Activated naive CD8-positive, alpha-beta T cell treated with anti-CD3 and anti-CD28 coated beads, Interleukin-2, amount 10 ng/mL, durations not matched to agents 7 days and 5 days (primary cell): ENCODE results near the gene LDHAL6B. TPM values are rescaled to one million over a fixed set of nuclear protein-coding genes. Genes with fewer than 3 reads are reported as not detected.

Experiments
- ATAC-seq: fragments of 150-1000 bp; cut with Tn5 transposase; one replicate; pipeline ENCODE4 v1.10.0; 2021; ENCODE audit warnings: low read depth, moderate library complexity
- POLR2A ChIA-PET: fragments of 350-600 bp; sonication (Branson Sonifier 250); formaldehyde crosslinking; loops from one replicate; lab custom pipeline; 2021; ENCODE audit warnings: antibody characterized with exemption; lab: Charles Lee
- DNase-seq: peaks from one replicate; pipeline ENCODE4 v3.0.0; 2021
- H3K27ac Mint-ChIP-seq: one replicate; pipeline ENCODE4 v1.8.0; 2022; ENCODE audit warnings: mild to moderate bottlenecking, mixed read lengths
- H3K27me3 Mint-ChIP-seq: one replicate; pipeline ENCODE4 v1.8.0; 2022; ENCODE audit warnings: mild to moderate bottlenecking, moderate library complexity, mixed read lengths
- H3K36me3 Mint-ChIP-seq: one replicate; pipeline ENCODE4 v1.8.0; 2021; ENCODE audit warnings: mild to moderate bottlenecking, mixed read lengths
- H3K4me1 Mint-ChIP-seq: one replicate; pipeline ENCODE4 v1.8.0; 2021; ENCODE audit warnings: mixed read lengths
- H3K4me3 Mint-ChIP-seq: one replicate; pipeline ENCODE4 v1.8.0; 2022; ENCODE audit warnings: mild to moderate bottlenecking, moderate library complexity, mixed read lengths
- H3K9me3 Mint-ChIP-seq: one replicate; pipeline ENCODE4 v1.8.0; 2021; ENCODE audit warnings: mixed read lengths
- total RNA-seq, 2 experiments: library from RNA; stranded (reverse); gene quantifications; one replicate each; pipeline ENCODE4 v1.2.3, GENCODE V29; 2021

LDHAL6B gene
- total RNA-seq, 2 experiments from 2014 or later: not detected

DNA sequence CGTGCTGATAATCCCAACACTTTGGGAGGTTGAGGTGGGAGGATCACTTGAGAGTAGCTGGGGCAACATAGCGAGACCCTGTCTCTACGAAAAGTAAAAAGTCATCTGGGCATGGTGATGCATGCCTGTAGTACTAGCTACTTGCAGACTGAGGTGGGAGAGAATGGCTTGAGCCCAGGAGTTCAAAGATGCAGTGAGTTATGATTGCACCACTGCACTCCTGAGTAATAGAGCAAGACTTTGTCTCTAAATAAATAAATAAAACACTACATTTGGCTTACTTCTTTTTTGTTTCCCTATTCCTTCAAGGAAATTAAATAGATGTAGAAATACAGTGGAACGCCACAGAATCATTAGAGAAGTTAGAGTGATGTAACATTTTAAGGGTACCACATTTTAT, 20.1 kb upstream of the LDHAL6B start:
- H3K27me3 Mint-ChIP-seq: no peaks in the 10 kb centered on the region
- POLR2A ChIA-PET: no interaction called here
- DNase-seq (no peak), ATAC-seq (no peak)
- no peak overlapping the region for H3K27ac Mint-ChIP-seq
- peaks cover 56% of the 10 kb centered on the region for H3K36me3 Mint-ChIP-seq
- H3K4me3 Mint-ChIP-seq: no peak overlapping the region
- peaks cover 17% of the 10 kb centered on the region for H3K9me3 Mint-ChIP-seq
- H3K4me1 Mint-ChIP-seq: no peaks in the 10 kb centered on the region

DNA sequence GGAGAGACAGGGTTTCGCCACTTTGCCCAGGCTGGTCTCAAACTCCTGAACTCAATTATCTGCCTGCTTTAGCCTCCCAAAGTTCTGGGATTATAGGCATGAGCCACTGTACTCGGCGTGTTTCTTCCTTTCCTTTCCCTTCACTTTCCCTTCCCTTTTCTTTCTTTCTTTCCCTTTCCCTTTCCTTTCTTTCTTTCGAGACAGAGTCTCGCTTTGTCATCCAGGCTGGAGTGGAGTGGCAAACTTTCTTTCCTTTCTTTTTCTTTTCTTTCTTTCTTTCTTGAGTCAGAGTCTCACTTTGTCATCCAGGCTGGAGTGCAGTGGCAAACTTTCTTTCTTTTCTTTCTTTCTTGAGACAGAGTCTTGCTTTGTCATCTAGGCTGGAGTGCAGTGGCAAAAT, 17.4 kb upstream of the LDHAL6B start:
- Mint-ChIP-seq H3K4me3 (no peak overlapping the region), H3K27me3 (no peaks in the 10 kb centered on the region), H3K36me3 (peaks cover 53% of the 10 kb centered on the region), H3K9me3 (peaks cover 3% of the 10 kb centered on the region), H3K27ac (no peak overlapping the region), H3K4me1 (no peaks in the 10 kb centered on the region)
- POLR2A ChIA-PET: no interaction called here
- DNase-seq (no peak), ATAC-seq (no peak)

DNA sequence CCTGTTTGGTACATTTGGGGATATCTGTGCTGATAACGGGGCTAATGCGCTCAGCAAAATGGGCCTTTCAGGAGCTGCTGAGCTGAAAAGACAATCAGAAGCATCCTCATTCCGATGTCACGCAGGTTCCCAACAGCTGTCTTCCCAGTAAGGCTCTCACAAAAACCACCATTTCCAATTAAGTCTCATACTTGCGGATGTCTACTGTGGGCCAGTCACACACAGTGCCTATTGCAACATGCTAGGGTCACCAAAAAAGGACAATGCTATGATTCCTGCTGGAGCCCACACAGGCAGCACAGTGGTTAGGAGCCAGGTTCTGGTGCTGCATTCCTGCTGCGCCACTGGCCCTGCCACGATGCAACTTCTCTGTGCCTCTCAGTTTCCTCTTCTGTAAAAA, 16.4 kb upstream of the LDHAL6B start:
- Mint-ChIP-seq H3K27me3 (no peaks in the 10 kb centered on the region), H3K4me1 (peaks cover 5% of the 10 kb centered on the region), H3K4me3 (no peak overlapping the region), H3K27ac (no peak overlapping the region), H3K9me3 (no peaks in the 10 kb centered on the region), H3K36me3 (peaks cover 53% of the 10 kb centered on the region)
- ATAC-seq (no peak), DNase-seq (no peak)
- POLR2A ChIA-PET: no interaction called here

GRCh38 chr15:59191855-59192237, 14.8 kb upstream of the LDHAL6B start:
- Mint-ChIP-seq H3K27ac (no peak overlapping the region), H3K9me3 (no peaks in the 10 kb centered on the region), H3K4me3 (no peak overlapping the region), H3K4me1 (peaks cover 6% of the 10 kb centered on the region), H3K27me3 (no peaks in the 10 kb centered on the region), H3K36me3 (peaks cover 54% of the 10 kb centered on the region)
- POLR2A ChIA-PET: no interaction called here
- no peak for ATAC-seq
- DNase-seq: no peak

GRCh38 chr15:59194639-59195325, 11.9 kb upstream of the LDHAL6B start:
- peaks cover 6% of the 10 kb centered on the region for H3K4me1 Mint-ChIP-seq
- no peaks in the 10 kb centered on the region for H3K27me3 Mint-ChIP-seq
- peak overlapping the region; percentile 62 for H3K27ac Mint-ChIP-seq
- no peak for DNase-seq
- no peaks in the 10 kb centered on the region for H3K9me3 Mint-ChIP-seq
- no peak for ATAC-seq
- H3K4me3 Mint-ChIP-seq: no peak overlapping the region
- POLR2A ChIA-PET: no interaction called here
- peaks cover 44% of the 10 kb centered on the region for H3K36me3 Mint-ChIP-seq

DNA sequence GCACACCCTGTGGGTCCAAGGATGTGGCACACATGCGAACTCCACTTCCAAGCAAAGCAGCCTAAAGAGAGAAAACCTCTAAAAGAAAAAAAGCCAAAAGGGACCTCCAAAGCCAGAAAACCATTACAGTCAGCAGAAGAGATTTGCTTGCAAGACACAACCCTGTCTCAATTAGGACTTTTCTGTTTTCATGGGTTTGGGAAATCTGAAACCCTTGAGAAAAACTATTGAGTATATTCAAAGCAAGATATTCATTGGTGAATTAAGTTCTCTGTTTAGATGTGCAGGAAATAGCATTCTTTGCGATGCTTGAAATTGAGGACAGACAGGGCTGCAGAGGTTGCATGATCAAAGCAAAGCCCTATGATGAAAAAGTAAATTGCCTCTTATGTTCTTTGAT, 10.2 kb upstream of the LDHAL6B start:
- Mint-ChIP-seq H3K36me3 (peaks cover 42% of the 10 kb centered on the region), H3K27ac (no peak overlapping the region), H3K4me3 (no peak overlapping the region), H3K4me1 (peaks cover 6% of the 10 kb centered on the region), H3K9me3 (no peaks in the 10 kb centered on the region), H3K27me3 (no peaks in the 10 kb centered on the region)
- no peak for ATAC-seq
- DNase-seq: no peak
- POLR2A ChIA-PET: no interaction called here

GRCh38 chr15:59197454-59197853, 9.2 kb upstream of the LDHAL6B start:
- POLR2A ChIA-PET: no interaction called here
- H3K36me3 Mint-ChIP-seq: peaks cover 42% of the 10 kb centered on the region
- DNase-seq (no peak), ATAC-seq (no peak)
- no peak overlapping the region for H3K4me3 Mint-ChIP-seq
- no peak overlapping the region for H3K27ac Mint-ChIP-seq
- H3K9me3 Mint-ChIP-seq: no peaks in the 10 kb centered on the region
- H3K4me1 Mint-ChIP-seq: peaks cover 6% of the 10 kb centered on the region
- H3K27me3 Mint-ChIP-seq: no peaks in the 10 kb centered on the region

GRCh38 chr15:59199626-59200465, 6.8 kb upstream of the LDHAL6B start:
- H3K4me1 Mint-ChIP-seq: peaks cover 5% of the 10 kb centered on the region
- H3K27ac Mint-ChIP-seq: no peak overlapping the region
- DNase-seq: no peak
- peaks cover 41% of the 10 kb centered on the region for H3K36me3 Mint-ChIP-seq
- no peaks in the 10 kb centered on the region for H3K9me3 Mint-ChIP-seq
- no peak overlapping the region for H3K4me3 Mint-ChIP-seq
- ATAC-seq: no peak
- no peaks in the 10 kb centered on the region for H3K27me3 Mint-ChIP-seq
- POLR2A ChIA-PET: no interaction called here

GRCh38 chr15:59200560-59200959, 6.1 kb upstream of the LDHAL6B start:
- Mint-ChIP-seq H3K9me3 (no peaks in the 10 kb centered on the region), H3K4me1 (no peaks in the 10 kb centered on the region), H3K36me3 (peaks cover 36% of the 10 kb centered on the region), H3K4me3 (no peak overlapping the region), H3K27ac (no peak overlapping the region), H3K27me3 (no peaks in the 10 kb centered on the region)
- ATAC-seq (no peak), DNase-seq (no peak)
- POLR2A ChIA-PET: no interaction called here

- H3K4me1 Mint-ChIP-seq: no peaks in the 10 kb centered on the region
- POLR2A ChIA-PET: no interaction called here
- H3K27me3 Mint-ChIP-seq: no peaks in the 10 kb centered on the region
- ATAC-seq (no peak), DNase-seq (no peak)
- no peak overlapping the region for H3K27ac Mint-ChIP-seq
- H3K36me3 Mint-ChIP-seq: peaks cover 46% of the 10 kb centered on the region
- H3K4me3 Mint-ChIP-seq: no peak overlapping the region
- no peaks in the 10 kb centered on the region for H3K9me3 Mint-ChIP-seq
Measured at GRCh38 chr15:59203008-59203407, 3.6 kb upstream of the LDHAL6B start.

GRCh38 chr15:59203657-59204056, 3.0 kb upstream of the LDHAL6B start:
- H3K27ac Mint-ChIP-seq: no peak overlapping the region
- no peaks in the 10 kb centered on the region for H3K4me1 Mint-ChIP-seq
- H3K9me3 Mint-ChIP-seq: no peaks in the 10 kb centered on the region
- DNase-seq (no peak), ATAC-seq (no peak)
- H3K36me3 Mint-ChIP-seq: peaks cover 51% of the 10 kb centered on the region
- POLR2A ChIA-PET: no interaction called here
- no peak overlapping the region for H3K4me3 Mint-ChIP-seq
- H3K27me3 Mint-ChIP-seq: no peaks in the 10 kb centered on the region

DNA sequence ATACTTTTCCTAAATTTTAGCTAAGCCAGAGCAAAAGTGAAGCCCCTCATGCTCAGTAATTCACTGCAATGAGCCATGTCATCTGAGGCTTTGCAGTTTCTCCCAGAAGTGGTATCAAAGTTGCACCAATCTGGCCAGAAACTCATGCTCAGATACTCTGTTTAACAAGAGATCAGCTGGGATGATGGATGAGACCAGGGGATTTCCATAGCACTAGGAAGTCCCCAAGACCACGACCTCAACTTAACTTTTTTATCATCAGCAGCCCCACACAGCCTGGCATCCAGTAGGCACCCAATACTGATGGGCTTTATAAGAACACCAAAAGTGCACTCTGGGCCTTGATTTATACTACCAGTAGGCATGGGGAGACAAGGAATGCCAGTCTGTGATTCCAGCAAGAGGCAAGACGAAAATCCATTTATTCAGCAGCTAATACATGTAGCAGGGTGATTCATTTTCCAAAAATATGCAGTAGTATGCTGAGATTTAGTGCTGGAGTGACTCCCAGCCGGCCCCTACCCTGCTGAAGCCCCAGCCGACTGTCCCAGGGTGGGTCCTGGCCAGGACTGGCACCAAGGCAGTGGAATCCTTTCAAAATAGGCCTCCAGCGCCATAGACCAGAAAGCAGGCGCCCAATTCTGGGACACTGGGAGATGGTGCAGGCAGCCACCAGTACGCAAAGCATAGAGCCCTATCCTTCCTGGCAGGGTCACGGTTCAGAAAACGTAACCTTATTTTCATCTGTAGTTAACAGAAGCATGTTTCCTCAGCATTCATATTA, 612 bp upstream of the LDHAL6B start:
- no peaks in the 10 kb centered on the region for H3K9me3 Mint-ChIP-seq
- no peak for ATAC-seq
- no peaks in the 10 kb centered on the region for H3K4me1 Mint-ChIP-seq
- no peaks in the 10 kb centered on the region for H3K27me3 Mint-ChIP-seq
- H3K4me3 Mint-ChIP-seq: no peak overlapping the region
- POLR2A ChIA-PET: interaction anchor here (0.6 kb wide), 1 partner anchor 161 kb away, joined by 3 read pairs; no protein-coding TSS in a partner anchor
- H3K27ac Mint-ChIP-seq: no peak overlapping the region
- no peak for DNase-seq
- peaks cover 54% of the 10 kb centered on the region for H3K36me3 Mint-ChIP-seq

DNA sequence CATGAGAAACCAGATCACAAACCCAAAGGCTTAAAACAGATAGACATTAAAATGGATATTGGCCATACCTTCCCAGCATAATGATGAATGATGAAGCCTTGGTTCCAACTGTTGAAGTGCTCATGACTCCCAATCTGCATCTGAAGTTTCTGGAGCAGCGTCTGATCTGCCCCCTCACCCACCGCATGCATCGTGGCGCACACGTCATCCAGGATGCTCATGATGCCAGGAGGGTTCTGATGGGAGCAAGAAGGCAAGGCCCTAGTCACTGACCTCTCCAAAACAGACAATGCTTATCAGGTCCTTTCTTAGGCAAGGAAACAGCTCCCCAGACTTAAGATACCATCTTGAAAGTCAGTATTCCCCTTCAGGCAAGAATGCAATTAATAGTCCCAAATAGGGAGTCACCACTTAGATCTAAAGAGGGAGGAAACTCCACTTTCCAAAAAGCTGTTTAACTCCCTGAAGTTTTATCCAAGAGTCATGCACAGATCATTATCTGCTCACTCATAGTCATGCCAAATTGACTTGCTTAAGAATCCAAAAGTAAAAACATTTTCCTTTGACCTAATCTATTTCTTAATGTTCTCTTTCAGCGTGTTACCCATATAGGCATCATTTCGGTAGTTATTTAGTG, 2.1 kb downstream of the LDHAL6B start:
- H3K27ac Mint-ChIP-seq: no peak overlapping the region
- H3K36me3 Mint-ChIP-seq: peaks cover 57% of the 10 kb centered on the region
- no peak overlapping the region for H3K4me3 Mint-ChIP-seq
- H3K9me3 Mint-ChIP-seq: no peaks in the 10 kb centered on the region
- POLR2A ChIA-PET: no interaction called here
- ATAC-seq: no peak
- no peaks in the 10 kb centered on the region for H3K27me3 Mint-ChIP-seq
- no peaks in the 10 kb centered on the region for H3K4me1 Mint-ChIP-seq
- no peak for DNase-seq
